HCT116 (cell line): ENCODE data around the gene ATP13A2. TPM values are rescaled to one million over a fixed set of nuclear protein-coding genes. Genes with fewer than 3 reads are reported as not detected.

Experiments
- ATAC-seq: fragments of 200-7000 bp; cut with Tn5 transposase; 2 replicates; pipeline ENCODE4 v1.9.1; 2020; ENCODE audit warnings: mild to moderate bottlenecking, moderate library complexity
- BruUV-seq: library from RNA; stranded (reverse); fragments of 400-500 nt; replicated peaks from 2 replicates; lab custom pipeline; 2021; lab: Mats Ljungman, UMichigan
- CTCF ChIA-PET: fragments of 300-600 bp; sonication (Branson Sonifier 250); formaldehyde crosslinking; loops from one replicate; lab custom pipeline; 2021; ENCODE audit warnings: antibody characterized with exemption; lab: Charles Lee
- POLR2A ChIA-PET: fragments of 300-600, 350-600 bp; sonication (Branson Sonifier 250); formaldehyde crosslinking; loops from one replicate; lab custom pipeline; 2021; ENCODE audit warnings: antibody characterized with exemption; lab: Charles Lee
- RAD21 ChIA-PET, 2 experiments: fragments of 300-600 bp; sonication (Branson Sonifier 250); formaldehyde crosslinking; loops; one replicate each; lab custom pipeline; 2023; ENCODE audit warnings: low total read pairs in 2 of 2; ENCODE audit not compliant: uncharacterized antibody in 2 of 2, unreplicated experiment in 2 of 2, low non-redundant PET in 1 of 2; lab: Charles Lee
- DNase-seq: peaks from one replicate; pipeline ENCODE4 v3.0.0-alpha.2; 2010; ENCODE audit warnings: low read depth, low spot score
- H2AFZ ChIP-seq: fragments of 200-600 bp; shearing (Covaris generic), sonication (generic); 2 replicates; pipeline ENCODE4 v1.6.1; 2017; ENCODE audit warnings: low read depth, mixed run types, mixed read lengths, antibody characterized with exemption, low read length; ENCODE audit not compliant: poor library complexity, severe bottlenecking
- H3K27ac ChIP-seq: 2 replicates; pipeline ENCODE4 v1.5.1; 2012; ENCODE audit warnings: low read depth, low read length
- H3K27me3 ChIP-seq: fragments of 200-600 bp; sonication (generic); 2 replicates; pipeline ENCODE4 v1.6.1; 2016; ENCODE audit warnings: mixed run types, low read length, mixed read lengths; ENCODE audit not compliant: insufficient read depth
- H3K36me3 ChIP-seq, 2 experiments: fragments of 200-500 bp in 1 of 2; fragments of 200-600 bp in 1 of 2; sonication (Bioruptor generic) in 1 of 2; sonication (generic) in 1 of 2; 2 replicates each; pipeline versions ENCODE4 v1.5.1 to v1.6.1; 2014 to 2016; ENCODE audit warnings: low read length in 2 of 2, inconsistent platforms in 1 of 2, mixed read lengths in 1 of 2, mixed run types in 1 of 2; ENCODE audit not compliant: insufficient read depth in 2 of 2, control insufficient read depth in 1 of 2
- H3K4me1 ChIP-seq, 2 experiments: fragments of 200-600 bp in 1 of 2; sonication (generic) in 1 of 2; 2 replicates each; pipeline versions ENCODE4 v1.5.1 to v1.6.1; 2012 to 2017; ENCODE audit warnings: low read length in 2 of 2, inconsistent platforms in 1 of 2, mild to moderate bottlenecking in 1 of 2, mixed read lengths in 1 of 2, mixed run types in 1 of 2, moderate library complexity in 1 of 2; ENCODE audit not compliant: insufficient read depth in 2 of 2, control insufficient read depth in 1 of 2
- H3K4me2 ChIP-seq: fragments of 200-600 bp; sonication (generic); 2 replicates; pipeline ENCODE4 v1.6.1; 2017; ENCODE audit warnings: mixed run types, low read length, mixed read lengths
- H3K4me3 ChIP-seq, 2 experiments: fragments of 200-600 bp in 1 of 2; sonication (generic) in 1 of 2; replicated peaks in 1 of 2; 2 replicates each; pipeline ENCODE4 v1.5.1; 2011 to 2016; ENCODE audit warnings: low read length in 2 of 2, control low read depth in 1 of 2, low read depth in 1 of 2, mild to moderate bottlenecking in 1 of 2, mixed read lengths in 1 of 2, mixed run types in 1 of 2
- H3K79me2 ChIP-seq: fragments of 200-600 bp; sonication (generic); 2 replicates; pipeline ENCODE4 v1.6.1; 2017; ENCODE audit warnings: mild to moderate bottlenecking, mixed run types, low read length, moderate library complexity, mixed read lengths; ENCODE audit not compliant: insufficient read depth
- H3K9ac ChIP-seq: fragments of 200-600 bp; sonication (generic); 2 replicates; pipeline ENCODE4 v1.6.1; 2016; ENCODE audit warnings: low read length, mixed read lengths
- H3K9me2 ChIP-seq: fragments of 200-600 bp; sonication (generic), shearing (Covaris generic); 2 replicates; pipeline ENCODE4 v1.6.1; 2017; ENCODE audit warnings: mixed run types, mild to moderate bottlenecking, moderate library complexity; ENCODE audit not compliant: insufficient read depth
- H3K9me3 ChIP-seq, 2 experiments: fragments of 200-500 bp in 1 of 2; fragments of 200-600 bp in 1 of 2; sonication (Bioruptor generic) in 1 of 2; sonication (generic) in 1 of 2; 2 replicates each; pipeline ENCODE4 v1.6.1; 2014 to 2017; ENCODE audit warnings: low read length in 2 of 2, mixed read lengths in 2 of 2, inconsistent platforms in 1 of 2, low read depth in 1 of 2, mild to moderate bottlenecking in 1 of 2, mixed run types in 1 of 2, moderate library complexity in 1 of 2; ENCODE audit not compliant: control insufficient read depth in 1 of 2, insufficient read depth in 1 of 2
- H4K20me1 ChIP-seq: fragments of 200-600 bp; sonication (generic), shearing (Covaris generic); 2 replicates; pipeline ENCODE4 v1.6.1; 2017; ENCODE audit warnings: mixed run types, mild to moderate bottlenecking, moderate library complexity; ENCODE audit not compliant: insufficient read depth
- CEBPB ChIP-seq: IDR thresholded peaks from 2 replicates; pipeline ENCODE4 v1.6.1; 2012; ENCODE audit warnings: low read depth
- CTCF ChIP-seq, 3 experiments: fragments of 200-600 bp in 1 of 3; sonication (generic) in 1 of 3; IDR thresholded peaks in 2 of 3; conservative IDR thresholded peaks in 1 of 3; 2 replicates each; pipeline ENCODE4 v1.5.1; 2012 to 2017; ENCODE audit warnings: low read depth in 2 of 3, low read length in 2 of 3, antibody characterized with exemption in 1 of 3, borderline replicate concordance in 1 of 3, control low read depth in 1 of 3, mild to moderate bottlenecking in 1 of 3, mixed read lengths in 1 of 3, mixed run types in 1 of 3, moderate library complexity in 1 of 3; ENCODE audit not compliant: insufficient read depth in 1 of 3
- EGR1 ChIP-seq: IDR thresholded peaks from 2 replicates; pipeline ENCODE4 v1.6.1; 2012; ENCODE audit warnings: low read depth
- ELF1 ChIP-seq: IDR thresholded peaks from 2 replicates; pipeline ENCODE4 v1.6.1; 2012; ENCODE audit warnings: low read depth, borderline replicate concordance
- EZH2phosphoT487 ChIP-seq: fragments of 200-600 bp; IDR thresholded peaks from 2 replicates; pipeline ENCODE4 v1.6.1; 2018; ENCODE audit warnings: antibody characterized with exemption, borderline replicate concordance
- FOSL1 ChIP-seq: IDR thresholded peaks from 2 replicates; pipeline ENCODE4 v1.6.1; 2012; ENCODE audit warnings: low read depth
- JUND ChIP-seq: IDR thresholded peaks from 2 replicates; pipeline ENCODE4 v1.6.1; 2012
- POLR2A ChIP-seq: IDR thresholded peaks from 2 replicates; pipeline ENCODE4 v1.7.0; 2011; ENCODE audit warnings: borderline replicate concordance; ENCODE audit not compliant: insufficient read depth, insufficient read length; ENCODE audit errors: extremely low read depth
- POLR2AphosphoS5 ChIP-seq: IDR thresholded peaks from 2 replicates; pipeline ENCODE4 v1.6.1; 2011; ENCODE audit warnings: mild to moderate bottlenecking, low read depth, low read length, moderate library complexity
- RAD21 ChIP-seq: IDR thresholded peaks from 2 replicates; pipeline ENCODE4 v1.6.1; 2012; ENCODE audit warnings: low read depth, mild to moderate bottlenecking
- SP1 ChIP-seq: IDR thresholded peaks from 2 replicates; pipeline ENCODE4 v1.6.1; 2012; ENCODE audit warnings: low read depth
- TCF7L2 ChIP-seq: IDR thresholded peaks from 2 replicates; pipeline ENCODE4 v1.7.0; 2011; ENCODE audit warnings: borderline replicate concordance, inconsistent platforms; ENCODE audit not compliant: insufficient read depth, insufficient read length; ENCODE audit errors: extremely low read depth
- YY1 ChIP-seq: IDR thresholded peaks from 2 replicates; pipeline ENCODE4 v1.6.1; 2011; ENCODE audit warnings: low read length, low read depth, moderate library complexity, mild to moderate bottlenecking; ENCODE audit not compliant: insufficient replicate concordance; ENCODE audit errors: extremely low read depth
- ZNF274 ChIP-seq: fragments of 200-500 bp; sonication (Bioruptor generic); IDR thresholded peaks from 2 replicates; pipeline ENCODE4 v1.6.1; 2014; ENCODE audit warnings: mild to moderate bottlenecking, low read depth, low read length, inconsistent platforms
- intact Hi-C: fragments of 100-400 bp; cut with micrococcal nuclease; formaldehyde crosslinking; loops from 2 replicates; pipeline ENCODE4 v1.10.0; 2022
- total RNA-seq: library from RNA; stranded (reverse); gene quantifications from one replicate; pipeline ENCODE4 v1.2.1, GENCODE V29; 2021; ENCODE audit not compliant: unreplicated experiment
- TF ChIP-seq, protein P1 (sequence below): IDR thresholded peaks from 2 replicates; pipeline ENCODE4 v1.6.1; 2012
- TF ChIP-seq, protein P2 (sequence below): IDR thresholded peaks from 2 replicates; pipeline ENCODE4 v1.6.1; 2012

Gene ATP13A2
- total RNA-seq, 1 experiment from 2014 or later = 60.5 TPM

- POLR2A ChIA-PET = no interaction called here
- BruUV-seq = no TSS peak
These were observed 19.6 kb downstream of the ATP13A2 start for GRCh38 chr1:16992102-16992501.

More at GRCh38 chr1:16992102-16992501, 19.6 kb downstream of the ATP13A2 start:
- H3K4me3 ChIP-seq = no peak overlapping the region
- no peaks in the 10 kb centered on the region for H4K20me1 ChIP-seq
- H3K4me1 ChIP-seq = no peaks in the 10 kb centered on the region
- CTCF ChIA-PET = no interaction called here
- H3K9ac ChIP-seq = no peak overlapping the region
- H3K36me3 ChIP-seq = peaks cover 0 to 3% of the 10 kb centered on the region in 2 experiments; a peak in 1 of 4 replicates
- H3K9me2 ChIP-seq = no peaks in the 10 kb centered on the region
- TF ChIP-seq CTCF (IDR thresholded peaks at IDR 0.05 in 2 of 3, conservative IDR thresholded peaks at IDR 0.05 in 1 of 3; ENCODE audit: borderline replicate concordance in 1 of 3, insufficient read depth in 1 of 3, low read depth in 2 of 3, low read length in 2 of 3) = no peak
- no peak for TF ChIP-seq CEBPB
- TF ChIP-seq FOSL1 = no peak
- TF ChIP-seq TCF7L2 = no peak
- no peak for TF ChIP-seq RAD21
- no peak for TF ChIP-seq YY1
- no peak for TF ChIP-seq POLR2A
- TF ChIP-seq ZNF274 = no peak
- TF ChIP-seq SP1 = no peak
- TF ChIP-seq, protein P1, sequence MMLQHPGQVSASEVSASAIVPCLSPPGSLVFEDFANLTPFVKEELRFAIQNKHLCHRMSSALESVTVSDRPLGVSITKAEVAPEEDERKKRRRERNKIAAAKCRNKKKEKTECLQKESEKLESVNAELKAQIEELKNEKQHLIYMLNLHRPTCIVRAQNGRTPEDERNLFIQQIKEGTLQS = no peak
- TF ChIP-seq EGR1 = no peak
- no peak for TF ChIP-seq POLR2AphosphoS5
- no peak for TF ChIP-seq JUND
- TF ChIP-seq EZH2phosphoT487 = no peak
- TF ChIP-seq ELF1 = no peak
- TF ChIP-seq, protein P2, sequence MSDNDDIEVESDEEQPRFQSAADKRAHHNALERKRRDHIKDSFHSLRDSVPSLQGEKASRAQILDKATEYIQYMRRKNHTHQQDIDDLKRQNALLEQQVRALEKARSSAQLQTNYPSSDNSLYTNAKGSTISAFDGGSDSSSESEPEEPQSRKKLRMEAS = no peak
- no peak overlapping the region for H3K4me2 ChIP-seq
- RAD21 ChIA-PET = no interaction called here
- no peaks in the 10 kb centered on the region for H3K79me2 ChIP-seq
- H3K9me3 ChIP-seq = no peaks in the 10 kb centered on the region
- intact Hi-C loops = no loop called here
- no peak overlapping the region for H3K27ac ChIP-seq
- no peak overlapping the region for H2AFZ ChIP-seq
- no peak for DNase-seq
- ATAC-seq = no peak
- H3K27me3 ChIP-seq = no peaks in the 10 kb centered on the region
